HG03565 (cell line): ENCODE measurements around the gene CHRNA4.

Experiments used
- ATAC-seq: cut with Tn5 transposase; IDR thresholded peaks from one replicate; pipeline ENCODE4 v1.9.1; 2021; ENCODE audit warnings: mild to moderate bottlenecking, moderate library complexity; ENCODE audit not compliant: unreplicated experiment

The CHRNA4 gene

DNA sequence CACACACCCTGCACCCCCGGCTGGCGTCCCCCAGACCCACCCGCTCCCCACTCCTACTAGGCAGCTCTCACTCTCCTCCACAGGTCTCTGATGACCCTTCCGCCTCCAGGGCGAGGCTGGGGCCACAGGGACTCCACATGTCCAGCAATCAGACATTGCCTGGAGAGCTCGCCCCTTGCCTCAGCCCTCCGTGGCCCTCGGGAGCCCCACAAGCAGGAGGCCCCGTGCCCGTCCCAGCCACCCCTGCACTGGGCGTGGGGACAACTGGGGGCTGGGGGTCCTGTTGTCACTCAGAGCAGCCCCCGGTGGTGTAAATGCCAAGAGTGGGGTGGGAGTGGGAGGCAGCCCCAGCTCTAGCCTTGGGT, 66.6 kb downstream of the CHRNA4 start:
- ATAC-seq: no peak

DNA sequence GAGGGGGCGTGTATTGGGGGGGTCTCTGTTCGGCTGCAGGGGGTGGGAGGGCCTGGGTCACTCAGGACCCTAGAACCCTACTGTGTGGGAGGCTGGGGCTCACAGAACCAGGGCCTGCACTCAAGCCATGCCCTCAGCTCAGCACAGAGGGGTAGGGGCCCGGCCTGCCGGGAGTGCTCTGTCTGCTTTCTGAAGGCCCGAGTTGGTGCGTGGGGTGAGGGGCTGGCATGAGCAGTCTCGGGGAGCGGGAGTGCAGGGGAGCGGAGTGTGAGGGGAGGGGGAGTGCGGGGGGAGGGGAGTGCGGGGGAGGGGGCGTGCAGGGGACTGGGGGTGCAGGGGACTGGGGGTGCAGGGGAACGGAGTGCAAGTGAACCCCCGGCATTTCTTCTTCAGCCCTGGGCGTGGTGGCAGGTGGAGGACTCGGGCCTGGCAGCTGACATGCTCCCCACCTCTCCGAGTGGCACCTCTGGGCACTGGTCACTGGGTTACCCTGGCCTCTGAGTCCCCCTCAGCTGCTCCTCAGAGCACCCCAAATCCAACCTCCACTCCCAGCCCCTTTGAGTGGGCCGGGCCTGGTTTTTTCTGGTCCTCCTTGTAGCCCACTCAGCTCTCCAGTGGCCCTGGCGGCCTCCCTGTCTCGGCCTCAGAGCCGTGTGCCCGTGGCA, 67.1 kb downstream of the CHRNA4 start:
- ATAC-seq: no peak

GRCh38 chr20:63293456-63293855, 67.7 kb downstream of the CHRNA4 start:
- ATAC-seq: no peak
